Activated CD4-positive, alpha-beta T cell treated with anti-CD3 and anti-CD28 coated beads, Interleukin-2, amount 10 ng/mL, durations not matched to agents 24 days and 14 days (primary cell): ENCODE measurements around the gene PAPSS1. TPM values are rescaled to one million over a fixed set of nuclear protein-coding genes. Genes with fewer than 3 reads are reported as not detected.

ENCODE experiments used
- DNase-seq: peaks from one replicate; pipeline ENCODE4 v3.0.0; 2022
- H3K27ac Mint-ChIP-seq: one replicate; pipeline ENCODE4 v1.8.0; 2022; ENCODE audit warnings: mild to moderate bottlenecking, mixed read lengths
- H3K27me3 Mint-ChIP-seq: one replicate; pipeline ENCODE4 v1.8.0; 2022; ENCODE audit warnings: mixed read lengths
- H3K36me3 Mint-ChIP-seq: one replicate; pipeline ENCODE4 v1.8.0; 2022; ENCODE audit warnings: low read depth, mild to moderate bottlenecking, mixed read lengths
- H3K4me1 Mint-ChIP-seq: one replicate; pipeline ENCODE4 v1.8.0; 2021; ENCODE audit warnings: mixed read lengths
- H3K4me3 Mint-ChIP-seq: one replicate; pipeline ENCODE4 v1.8.0; 2022; ENCODE audit warnings: mild to moderate bottlenecking, moderate library complexity, mixed read lengths
- H3K9me3 Mint-ChIP-seq: one replicate; pipeline ENCODE4 v1.8.0; 2021; ENCODE audit warnings: mixed read lengths
- intact Hi-C: fragments of 100-400 bp; cut with micrococcal nuclease; formaldehyde crosslinking; loops from one replicate; pipeline ENCODE4 v1.15.1; 2023
- total RNA-seq: library from RNA; stranded (reverse); gene quantifications from 2 replicates; pipeline ENCODE4 v1.2.3, GENCODE V29; 2022

Gene PAPSS1
- total RNA-seq, 1 donor from 2014 or later = 31.2 TPM

DNA sequence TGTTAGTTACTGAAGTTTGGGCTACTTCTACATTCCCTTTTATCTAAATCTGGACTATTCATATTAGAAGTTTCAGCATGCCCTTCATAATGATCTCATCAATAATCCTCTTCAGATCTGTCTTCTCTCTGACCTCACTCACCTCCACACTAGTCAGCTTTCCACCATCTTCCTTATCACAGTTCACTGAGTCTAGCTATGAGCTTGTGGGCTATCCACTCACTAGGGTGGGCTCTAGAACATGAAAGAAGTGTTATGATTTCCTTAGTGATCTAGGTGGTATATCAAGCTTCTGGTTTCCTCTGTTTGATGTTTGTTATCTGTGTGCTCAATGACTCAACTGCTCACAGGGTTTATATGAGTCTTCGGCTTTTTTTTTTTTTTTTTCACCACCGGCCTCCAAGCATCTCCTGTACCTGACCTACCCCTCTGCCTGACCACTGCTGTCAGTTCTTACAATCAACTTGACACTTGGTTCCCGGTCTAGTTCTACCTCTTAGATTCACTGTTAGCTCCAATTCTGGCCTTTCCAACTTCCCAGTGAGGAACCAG is 103.1 kb downstream of the PAPSS1 start:
- H3K4me1 Mint-ChIP-seq = no peaks in the 10 kb centered on the region
- H3K27me3 Mint-ChIP-seq = no peaks in the 10 kb centered on the region
- H3K4me3 Mint-ChIP-seq = no peak overlapping the region
- H3K36me3 Mint-ChIP-seq = peaks cover 1% of the 10 kb centered on the region
- peaks cover 5% of the 10 kb centered on the region for H3K9me3 Mint-ChIP-seq
- intact Hi-C loops = no loop called here
- no peak for DNase-seq
- H3K27ac Mint-ChIP-seq = no peak overlapping the region

GRCh38 chr4:107615809-107616208 is 104.2 kb downstream of the PAPSS1 start:
- Mint-ChIP-seq H3K36me3 (peaks cover 1% of the 10 kb centered on the region), H3K4me1 (no peaks in the 10 kb centered on the region), H3K9me3 (peaks cover 9% of the 10 kb centered on the region), H3K27me3 (no peaks in the 10 kb centered on the region), H3K4me3 (no peak overlapping the region), H3K27ac (no peak overlapping the region)
- DNase-seq = no peak
- intact Hi-C loops = no loop called here

GRCh38 chr4:107603430-107603829 is 116.6 kb downstream of the PAPSS1 start:
- no peak for DNase-seq
- Mint-ChIP-seq H3K27ac (no peak overlapping the region), H3K4me3 (no peak overlapping the region), H3K9me3 (no peaks in the 10 kb centered on the region), H3K27me3 (peaks cover 8% of the 10 kb centered on the region), H3K36me3 (no peaks in the 10 kb centered on the region), H3K4me1 (no peaks in the 10 kb centered on the region)
- intact Hi-C loops = no loop called here

DNA sequence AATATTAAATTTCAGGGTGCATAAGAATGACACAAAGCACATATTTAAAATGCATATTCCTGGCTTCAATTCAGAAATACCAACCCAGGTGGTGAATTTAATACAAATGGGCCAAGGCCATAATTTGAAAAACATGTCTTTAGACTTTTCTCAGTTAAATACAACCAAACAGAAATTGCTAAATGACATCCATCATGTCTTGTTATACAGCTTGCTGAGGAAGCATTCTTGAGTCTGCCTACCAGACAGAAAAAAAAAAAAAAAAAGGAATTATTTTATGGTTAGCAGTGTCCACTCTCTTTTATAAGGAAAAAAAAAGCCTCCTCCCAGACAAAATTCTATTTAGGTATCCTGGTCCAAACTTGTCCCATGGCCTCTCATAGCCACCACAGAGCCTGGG is 119.1 kb downstream of the PAPSS1 start:
- H3K4me3 Mint-ChIP-seq = no peak overlapping the region
- H3K4me1 Mint-ChIP-seq = no peaks in the 10 kb centered on the region
- intact Hi-C loops = no loop called here
- peaks cover 8% of the 10 kb centered on the region for H3K27me3 Mint-ChIP-seq
- DNase-seq = no peak
- H3K27ac Mint-ChIP-seq = no peak overlapping the region
- no peaks in the 10 kb centered on the region for H3K36me3 Mint-ChIP-seq
- no peaks in the 10 kb centered on the region for H3K9me3 Mint-ChIP-seq

DNA sequence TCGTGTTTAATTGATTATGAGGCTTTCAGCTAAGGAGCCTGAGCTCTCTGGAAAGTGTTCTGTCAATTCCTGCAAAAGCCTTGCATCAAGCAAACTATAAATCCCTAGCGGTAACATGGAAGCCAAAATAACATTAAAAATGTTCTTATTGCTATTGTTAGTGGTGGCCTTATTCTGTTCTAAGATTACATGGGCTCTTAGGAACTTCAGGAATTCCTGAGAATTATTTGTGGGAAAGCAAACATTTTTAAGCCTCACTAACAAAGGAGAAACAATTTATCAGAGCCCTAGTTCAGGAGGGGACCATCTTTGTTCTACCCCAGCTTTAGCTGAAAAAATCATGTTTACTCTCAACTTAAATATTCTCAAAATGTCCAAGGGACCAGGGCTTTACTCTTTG is 119.6 kb downstream of the PAPSS1 start:
- Mint-ChIP-seq H3K36me3 (no peaks in the 10 kb centered on the region), H3K27ac (no peak overlapping the region), H3K4me1 (no peaks in the 10 kb centered on the region), H3K4me3 (no peak overlapping the region), H3K9me3 (no peaks in the 10 kb centered on the region), H3K27me3 (peaks cover 6% of the 10 kb centered on the region)
- intact Hi-C loops = no loop called here
- DNase-seq = no peak

- Mint-ChIP-seq H3K27ac (no peak overlapping the region), H3K4me3 (no peak overlapping the region), H3K27me3 (peaks cover 6% of the 10 kb centered on the region), H3K4me1 (no peaks in the 10 kb centered on the region), H3K36me3 (no peaks in the 10 kb centered on the region), H3K9me3 (no peaks in the 10 kb centered on the region)
- DNase-seq = no peak
- intact Hi-C loops = no loop called here
These were observed 120.2 kb downstream of the PAPSS1 start for GRCh38 chr4:107599841-107600240.

GRCh38 chr4:107593230-107593629 is 126.8 kb downstream of the PAPSS1 start:
- no peak overlapping the region for H3K4me3 Mint-ChIP-seq

GRCh38 chr4:107592519-107592918 is 127.5 kb downstream of the PAPSS1 start:
- Mint-ChIP-seq H3K27me3 (no peaks in the 10 kb centered on the region), H3K36me3 (no peaks in the 10 kb centered on the region), H3K9me3 (no peaks in the 10 kb centered on the region), H3K4me3 (no peak overlapping the region), H3K4me1 (no peaks in the 10 kb centered on the region), H3K27ac (no peak overlapping the region)
- intact Hi-C loops = no loop called here
- no peak for DNase-seq

More at GRCh38 chr4:107593230-107593629, 126.8 kb downstream of the PAPSS1 start:
- Mint-ChIP-seq H3K27ac (no peak overlapping the region), H3K4me1 (no peaks in the 10 kb centered on the region), H3K36me3 (no peaks in the 10 kb centered on the region), H3K27me3 (no peaks in the 10 kb centered on the region), H3K9me3 (no peaks in the 10 kb centered on the region)
- DNase-seq = no peak
- intact Hi-C loops = no loop called here

GRCh38 chr4:107589269-107589668 is 130.8 kb downstream of the PAPSS1 start:
- Mint-ChIP-seq H3K9me3 (no peaks in the 10 kb centered on the region), H3K36me3 (no peaks in the 10 kb centered on the region), H3K27ac (no peak overlapping the region), H3K27me3 (no peaks in the 10 kb centered on the region), H3K4me3 (no peak overlapping the region), H3K4me1 (no peaks in the 10 kb centered on the region)
- no peak for DNase-seq
- intact Hi-C loops = no loop called here

- intact Hi-C loops = no loop called here
- no peak for DNase-seq
- Mint-ChIP-seq H3K36me3 (no peaks in the 10 kb centered on the region), H3K4me1 (no peaks in the 10 kb centered on the region), H3K9me3 (peaks cover 4% of the 10 kb centered on the region), H3K27me3 (peaks cover 5% of the 10 kb centered on the region), H3K27ac (no peak overlapping the region), H3K4me3 (no peak overlapping the region)
These were observed 133.7 kb downstream of the PAPSS1 start for GRCh38 chr4:107586371-107586770.

- H3K4me3 Mint-ChIP-seq = no peak overlapping the region
- H3K9me3 Mint-ChIP-seq = peaks cover 4% of the 10 kb centered on the region
- intact Hi-C loops = no loop called here
- H3K4me1 Mint-ChIP-seq = no peaks in the 10 kb centered on the region
- no peak for DNase-seq
- H3K36me3 Mint-ChIP-seq = no peaks in the 10 kb centered on the region
- H3K27me3 Mint-ChIP-seq = peaks cover 5% of the 10 kb centered on the region
- no peak overlapping the region for H3K27ac Mint-ChIP-seq
These were observed 140.9 kb downstream of the PAPSS1 start for GRCh38 chr4:107579099-107579498.

DNA sequence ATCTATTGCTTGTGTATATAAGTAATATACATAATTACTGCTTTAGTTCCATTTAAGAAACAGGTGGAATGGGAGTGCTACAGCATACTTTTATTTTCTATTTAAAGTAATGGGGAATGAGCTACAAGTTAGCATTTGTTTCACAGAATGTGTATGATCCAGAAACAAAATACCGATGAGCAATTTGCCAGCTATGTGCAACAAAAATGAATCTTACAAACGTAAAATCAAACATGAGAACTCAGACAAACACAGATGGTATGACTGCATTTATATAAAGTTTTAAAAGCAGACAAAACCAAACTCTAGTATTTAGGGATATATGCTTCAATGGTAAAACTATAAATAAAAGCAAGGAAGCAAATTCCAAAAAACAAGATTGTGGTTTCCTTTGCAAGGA is 141.7 kb downstream of the PAPSS1 start:
- Mint-ChIP-seq H3K27me3 (peaks cover 5% of the 10 kb centered on the region), H3K36me3 (no peaks in the 10 kb centered on the region), H3K4me1 (no peaks in the 10 kb centered on the region), H3K27ac (no peak overlapping the region), H3K9me3 (peaks cover 4% of the 10 kb centered on the region), H3K4me3 (no peak overlapping the region)
- DNase-seq = no peak
- intact Hi-C loops = no loop called here

DNA sequence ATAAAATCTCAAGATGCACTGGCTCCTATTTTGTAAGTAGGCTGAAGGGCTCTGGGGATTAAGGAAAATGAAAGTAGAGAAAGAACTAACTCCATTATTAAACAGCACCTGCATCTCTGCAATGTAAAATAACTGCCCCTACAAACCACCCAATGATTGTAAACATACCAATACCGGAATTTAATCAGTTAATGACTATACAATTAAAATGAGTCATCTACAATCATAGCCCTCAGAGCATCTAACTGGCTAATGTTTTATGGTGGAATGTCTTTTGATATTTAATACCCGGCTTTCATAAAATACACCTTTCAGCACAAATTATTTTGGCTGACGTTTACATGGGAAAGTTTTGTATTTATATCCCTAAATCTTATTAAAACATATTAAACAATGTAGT is 142.3 kb downstream of the PAPSS1 start:
- no peak overlapping the region for H3K4me3 Mint-ChIP-seq
- peaks cover 5% of the 10 kb centered on the region for H3K27me3 Mint-ChIP-seq
- no peaks in the 10 kb centered on the region for H3K36me3 Mint-ChIP-seq
- DNase-seq = no peak
- intact Hi-C loops = no loop called here
- no peaks in the 10 kb centered on the region for H3K4me1 Mint-ChIP-seq
- H3K27ac Mint-ChIP-seq = no peak overlapping the region
- peaks cover 4% of the 10 kb centered on the region for H3K9me3 Mint-ChIP-seq

- H3K36me3 Mint-ChIP-seq = no peaks in the 10 kb centered on the region
- intact Hi-C loops = no loop called here
- H3K4me1 Mint-ChIP-seq = no peaks in the 10 kb centered on the region
- no peaks in the 10 kb centered on the region for H3K9me3 Mint-ChIP-seq
- no peak overlapping the region for H3K27ac Mint-ChIP-seq
- no peak overlapping the region for H3K4me3 Mint-ChIP-seq
- no peaks in the 10 kb centered on the region for H3K27me3 Mint-ChIP-seq
- no peak for DNase-seq
These were observed 144.8 kb downstream of the PAPSS1 start for GRCh38 chr4:107575243-107575642.

DNA sequence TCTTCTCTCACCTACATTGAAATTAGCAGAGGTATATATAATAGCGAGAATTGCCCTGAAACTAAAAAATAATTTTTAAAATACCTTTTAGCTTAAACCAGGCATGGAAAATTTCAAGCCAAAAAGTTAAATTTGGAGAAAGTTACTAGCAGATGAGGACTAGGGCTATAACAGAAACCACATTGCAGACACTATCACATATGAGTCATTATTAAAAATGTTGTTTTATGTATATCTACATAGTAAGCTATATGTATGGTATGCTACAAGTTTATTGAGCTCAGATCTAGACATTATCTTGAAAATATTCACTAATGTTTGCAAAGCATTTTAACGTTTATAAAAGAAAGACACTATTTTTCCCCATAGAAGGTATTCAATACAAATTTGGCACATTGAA is 147.8 kb downstream of the PAPSS1 start:
- Mint-ChIP-seq H3K4me1 (no peaks in the 10 kb centered on the region), H3K27me3 (peaks cover 3% of the 10 kb centered on the region), H3K36me3 (no peaks in the 10 kb centered on the region), H3K9me3 (no peaks in the 10 kb centered on the region), H3K27ac (no peak overlapping the region), H3K4me3 (no peak overlapping the region)
- DNase-seq = no peak
- intact Hi-C loops = no loop called here
